Astrocyte (in vitro differentiated cells and primary cell): Measurements from ENCODE around the gene SNX30. TPM values are rescaled to one million over a fixed set of nuclear protein-coding genes. Genes with fewer than 3 reads are reported as not detected.

Experiments
- DNase-seq: peaks from one replicate; pipeline ENCODE4 v3.0.0-alpha.2; 2010; ENCODE audit warnings: low read depth
- FAIRE-seq: peaks from 2 replicates; lab custom pipeline; 2011; peaks lifted over from hg19 to GRCh38; lab: Jason Lieb, UNC
- H2AFZ ChIP-seq: 2 replicates; pipeline ENCODE4 v1.6.0; 2012; ENCODE audit warnings: low read depth, low read length, inconsistent platforms
- H3K27ac ChIP-seq: 2 replicates; pipeline ENCODE4 v1.5.1; 2011; ENCODE audit warnings: low read depth, low read length, inconsistent platforms
- H3K27me3 ChIP-seq: 2 replicates; pipeline ENCODE4 v1.6.0; 2011; ENCODE audit warnings: low read length, inconsistent platforms; ENCODE audit not compliant: insufficient read depth
- H3K36me3 ChIP-seq: 2 replicates; pipeline ENCODE4 v1.5.1; 2011; ENCODE audit warnings: low read length, inconsistent platforms; ENCODE audit not compliant: insufficient read depth
- H3K4me1 ChIP-seq: 2 replicates; pipeline ENCODE4 v1.5.1; 2011; ENCODE audit warnings: low read length, inconsistent platforms; ENCODE audit not compliant: insufficient read depth
- H3K4me2 ChIP-seq: 2 replicates; pipeline ENCODE4 v1.6.0; 2012; ENCODE audit warnings: low read length, inconsistent platforms
- H3K4me3 ChIP-seq: 2 replicates; pipeline ENCODE4 v1.5.1; 2011; ENCODE audit warnings: low read depth, mild to moderate bottlenecking, low read length, inconsistent platforms; ENCODE audit not compliant: insufficient read depth
- H3K79me2 ChIP-seq: 2 replicates; pipeline ENCODE4 v1.6.0; 2012; ENCODE audit warnings: mild to moderate bottlenecking, low read length, inconsistent platforms; ENCODE audit not compliant: insufficient read depth
- H3K9ac ChIP-seq: 2 replicates; pipeline ENCODE4 v1.6.0; 2012; ENCODE audit warnings: mild to moderate bottlenecking, low read length, inconsistent platforms
- H3K9me3 ChIP-seq: 2 replicates; pipeline ENCODE4 v1.5.1; 2012; ENCODE audit warnings: low read depth, mild to moderate bottlenecking, low read length, inconsistent platforms; ENCODE audit not compliant: insufficient read depth
- H4K20me1 ChIP-seq: 2 replicates; pipeline ENCODE4 v1.6.0; 2012; ENCODE audit warnings: low read length, inconsistent platforms; ENCODE audit not compliant: insufficient read depth
- H3K27ac Mint-ChIP-seq: one replicate; pipeline ENCODE4 v1.8.0; 2021; ENCODE audit warnings: mild to moderate bottlenecking, mixed read lengths; ENCODE audit not compliant: unreplicated experiment
- H3K27me3 Mint-ChIP-seq: one replicate; pipeline ENCODE4 v1.8.0; 2021; ENCODE audit warnings: low read depth, mixed read lengths; ENCODE audit not compliant: unreplicated experiment
- H3K36me3 Mint-ChIP-seq: one replicate; pipeline ENCODE4 v1.8.0; 2021; ENCODE audit warnings: low read depth, mixed read lengths; ENCODE audit not compliant: unreplicated experiment
- H3K4me1 Mint-ChIP-seq: one replicate; pipeline ENCODE4 v1.8.0; 2021; ENCODE audit warnings: low read depth, mixed read lengths; ENCODE audit not compliant: unreplicated experiment
- H3K4me3 Mint-ChIP-seq: one replicate; pipeline ENCODE4 v1.8.0; 2021; ENCODE audit warnings: mild to moderate bottlenecking, moderate library complexity, mixed read lengths; ENCODE audit not compliant: unreplicated experiment
- H3K9me3 Mint-ChIP-seq: one replicate; pipeline ENCODE4 v1.8.0; 2021; ENCODE audit warnings: mild to moderate bottlenecking, mixed read lengths; ENCODE audit not compliant: unreplicated experiment
- CTCF ChIP-seq: IDR thresholded peaks from 2 replicates; pipeline ENCODE4 v1.5.1; 2011; ENCODE audit warnings: low read depth, mild to moderate bottlenecking, inconsistent platforms, low read length, moderate library complexity; ENCODE audit not compliant: insufficient read depth
- EZH2 ChIP-seq: IDR thresholded peaks from 2 replicates; pipeline ENCODE4 v1.6.1; 2012; ENCODE audit warnings: mild to moderate bottlenecking, low read length, inconsistent platforms; ENCODE audit not compliant: insufficient read depth
- total RNA-seq: library from RNA; stranded (reverse); gene quantifications from 2 replicates; pipeline ENCODE4 v1.2.1, GENCODE V29; 2021

The SNX30 gene
- total RNA-seq, 1 donor from 2014 or later: 12.8 TPM

DNA sequence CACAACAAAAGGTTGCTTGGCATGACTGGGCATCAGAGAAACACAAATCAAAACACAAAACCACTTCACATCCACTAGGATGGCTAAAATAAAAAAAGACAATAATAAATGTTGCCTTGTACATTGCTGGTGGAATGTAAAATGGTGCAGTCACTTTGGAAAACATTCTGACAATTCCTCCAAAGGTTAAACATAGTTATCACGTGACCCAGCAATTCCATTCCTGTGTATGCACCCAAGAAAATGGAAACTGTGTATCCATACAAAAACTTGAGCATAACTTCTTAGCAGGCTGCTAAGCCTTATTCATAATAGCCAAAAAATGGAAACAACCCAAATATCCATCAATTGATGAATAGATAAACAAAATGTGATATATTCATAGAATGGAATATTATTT, 150.3 kb downstream of the SNX30 start:
- Histone ChIP-seq H3K9me3 (no peaks in the 10 kb centered on the region), H3K9ac (no peak overlapping the region), H3K4me1 (no peaks in the 10 kb centered on the region), H3K79me2 (no peaks in the 10 kb centered on the region), H3K27ac (no peak overlapping the region), H3K27me3 (peaks cover 13% of the 10 kb centered on the region), H2AFZ (no peak overlapping the region), H3K4me2 (no peak overlapping the region), H3K36me3 (no peaks in the 10 kb centered on the region), H4K20me1 (no peaks in the 10 kb centered on the region), H3K4me3 (no peak overlapping the region)
- DNase-seq: no peak
- Mint-ChIP-seq H3K27me3 (peaks cover 4% of the 10 kb centered on the region), H3K4me1 (no peaks in the 10 kb centered on the region), H3K9me3 (peaks cover 2% of the 10 kb centered on the region), H3K27ac (no peak overlapping the region), H3K4me3 (no peak overlapping the region), H3K36me3 (no peaks in the 10 kb centered on the region)
- FAIRE-seq: no peak
- no peak for TF ChIP-seq EZH2
- TF ChIP-seq CTCF: no peak

- Histone ChIP-seq H3K9ac (no peak overlapping the region), H3K27ac (no peak overlapping the region), H3K4me1 (no peaks in the 10 kb centered on the region), H3K4me3 (no peak overlapping the region), H3K4me2 (no peak overlapping the region), H3K27me3 (peaks cover 5% of the 10 kb centered on the region), H3K36me3 (no peaks in the 10 kb centered on the region), H4K20me1 (no peaks in the 10 kb centered on the region), H2AFZ (no peak overlapping the region), H3K9me3 (no peaks in the 10 kb centered on the region), H3K79me2 (no peaks in the 10 kb centered on the region)
- TF ChIP-seq CTCF (no peak), EZH2 (no peak)
- H3K27me3 Mint-ChIP-seq: peaks cover 6% of the 10 kb centered on the region
- peaks cover 1% of the 10 kb centered on the region for H3K36me3 Mint-ChIP-seq
- DNase-seq (no peak), FAIRE-seq (no peak)
- no peaks in the 10 kb centered on the region for H3K4me1 Mint-ChIP-seq
- H3K27ac Mint-ChIP-seq: no peak overlapping the region
- H3K9me3 Mint-ChIP-seq: peaks cover 2% of the 10 kb centered on the region
- no peak overlapping the region for H3K4me3 Mint-ChIP-seq
These were observed 154.5 kb downstream of the SNX30 start for GRCh38 chr9:112905084-112905483.

DNA sequence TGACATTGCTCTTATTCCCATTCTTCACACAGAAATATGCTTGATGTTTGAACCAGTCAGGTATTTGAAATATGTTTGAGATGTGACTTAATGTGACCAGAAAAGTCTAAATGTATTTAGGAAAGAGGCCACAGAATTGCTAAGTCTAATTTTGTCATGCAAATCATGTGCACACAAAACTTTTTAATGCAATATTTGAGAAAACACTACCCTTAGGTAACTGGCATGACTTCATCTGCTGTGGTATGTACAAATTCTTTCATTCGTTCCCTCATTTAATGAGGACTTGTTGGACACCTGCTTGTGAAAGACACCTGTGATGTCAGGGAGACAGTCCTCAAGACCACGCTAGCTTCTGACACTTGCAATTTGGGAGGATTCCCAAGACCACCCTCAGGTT, 161.2 kb downstream of the SNX30 start:
- no peak overlapping the region for H2AFZ ChIP-seq

More for the DNA sequence above, 161.2 kb downstream of the SNX30 start:
- H3K4me3 Mint-ChIP-seq: no peak overlapping the region
- H3K9me3 ChIP-seq: no peaks in the 10 kb centered on the region
- no peaks in the 10 kb centered on the region for H4K20me1 ChIP-seq
- peaks cover 10% of the 10 kb centered on the region for H3K27me3 Mint-ChIP-seq
- peaks cover 14% of the 10 kb centered on the region for H3K9me3 Mint-ChIP-seq
- no peak overlapping the region for H3K4me2 ChIP-seq
- no peaks in the 10 kb centered on the region for H3K79me2 ChIP-seq
- DNase-seq: no peak
- peaks cover 1% of the 10 kb centered on the region for H3K36me3 Mint-ChIP-seq
- no peak for FAIRE-seq
- TF ChIP-seq CTCF (no peak), EZH2 (no peak)
- no peak overlapping the region for H3K9ac ChIP-seq
- H3K27ac ChIP-seq: no peak overlapping the region
- H3K4me3 ChIP-seq: no peak overlapping the region
- peaks cover 8% of the 10 kb centered on the region for H3K27me3 ChIP-seq
- no peaks in the 10 kb centered on the region for H3K4me1 ChIP-seq
- H3K27ac Mint-ChIP-seq: no peak overlapping the region
- H3K36me3 ChIP-seq: no peaks in the 10 kb centered on the region
- H3K4me1 Mint-ChIP-seq: no peaks in the 10 kb centered on the region
